Epithelial cell of esophagus (primary cell): Measurements from ENCODE around the gene NID2.

Source experiments
- DNase-seq: peaks from one replicate; pipeline ENCODE4 v3.0.0; 2010; ENCODE audit warnings: low read depth
- H3K4me3 ChIP-seq: 2 replicates; pipeline ENCODE4 v1.5.1; 2011; ENCODE audit warnings: mild to moderate bottlenecking, low read length, control low read depth
- CTCF ChIP-seq: IDR thresholded peaks from 2 replicates; pipeline ENCODE4 v1.5.1; 2011; ENCODE audit warnings: low read depth, mild to moderate bottlenecking, low read length, control low read depth, inconsistent platforms; ENCODE audit not compliant: insufficient read depth; ENCODE audit errors: missing control alignments

Gene NID2

GRCh38 chr14:51963286-51963685 lies 105.6 kb downstream of the NID2 start:
- TF ChIP-seq CTCF = no peak
- no peak for DNase-seq
- no peak overlapping the region for H3K4me3 ChIP-seq

- H3K4me3 ChIP-seq = no peak overlapping the region
- DNase-seq = peak; percentile 18
Observed at GRCh38 chr14:51962711-51963110, 106.1 kb downstream of the NID2 start.

GRCh38 chr14:51960866-51961265 lies 108.0 kb downstream of the NID2 start:
- no peak for DNase-seq
- TF ChIP-seq CTCF = no peak
- H3K4me3 ChIP-seq = no peak overlapping the region

More at GRCh38 chr14:51962711-51963110, 106.1 kb downstream of the NID2 start:
- TF ChIP-seq CTCF = no peak

GRCh38 chr14:51959928-51960327 lies 108.9 kb downstream of the NID2 start:
- H3K4me3 ChIP-seq = no peak overlapping the region
- no peak for TF ChIP-seq CTCF
- DNase-seq = no peak

- DNase-seq = no peak
Observed at GRCh38 chr14:51957950-51958349, 110.9 kb downstream of the NID2 start.

More at GRCh38 chr14:51957950-51958349, 110.9 kb downstream of the NID2 start:
- H3K4me3 ChIP-seq = no peak overlapping the region
- no peak for TF ChIP-seq CTCF
